ENCODE results near the gene DYSF.

GRCh38 chr2:71550801-71551630 lies 97.7 kb downstream of the DYSF start:
- no peak for TF ChIP-seq MXI1 (IDR thresholded peaks at IDR 0.05; ENCODE audit: low read depth, low read length)
- TF ChIP-seq, protein P1, sequence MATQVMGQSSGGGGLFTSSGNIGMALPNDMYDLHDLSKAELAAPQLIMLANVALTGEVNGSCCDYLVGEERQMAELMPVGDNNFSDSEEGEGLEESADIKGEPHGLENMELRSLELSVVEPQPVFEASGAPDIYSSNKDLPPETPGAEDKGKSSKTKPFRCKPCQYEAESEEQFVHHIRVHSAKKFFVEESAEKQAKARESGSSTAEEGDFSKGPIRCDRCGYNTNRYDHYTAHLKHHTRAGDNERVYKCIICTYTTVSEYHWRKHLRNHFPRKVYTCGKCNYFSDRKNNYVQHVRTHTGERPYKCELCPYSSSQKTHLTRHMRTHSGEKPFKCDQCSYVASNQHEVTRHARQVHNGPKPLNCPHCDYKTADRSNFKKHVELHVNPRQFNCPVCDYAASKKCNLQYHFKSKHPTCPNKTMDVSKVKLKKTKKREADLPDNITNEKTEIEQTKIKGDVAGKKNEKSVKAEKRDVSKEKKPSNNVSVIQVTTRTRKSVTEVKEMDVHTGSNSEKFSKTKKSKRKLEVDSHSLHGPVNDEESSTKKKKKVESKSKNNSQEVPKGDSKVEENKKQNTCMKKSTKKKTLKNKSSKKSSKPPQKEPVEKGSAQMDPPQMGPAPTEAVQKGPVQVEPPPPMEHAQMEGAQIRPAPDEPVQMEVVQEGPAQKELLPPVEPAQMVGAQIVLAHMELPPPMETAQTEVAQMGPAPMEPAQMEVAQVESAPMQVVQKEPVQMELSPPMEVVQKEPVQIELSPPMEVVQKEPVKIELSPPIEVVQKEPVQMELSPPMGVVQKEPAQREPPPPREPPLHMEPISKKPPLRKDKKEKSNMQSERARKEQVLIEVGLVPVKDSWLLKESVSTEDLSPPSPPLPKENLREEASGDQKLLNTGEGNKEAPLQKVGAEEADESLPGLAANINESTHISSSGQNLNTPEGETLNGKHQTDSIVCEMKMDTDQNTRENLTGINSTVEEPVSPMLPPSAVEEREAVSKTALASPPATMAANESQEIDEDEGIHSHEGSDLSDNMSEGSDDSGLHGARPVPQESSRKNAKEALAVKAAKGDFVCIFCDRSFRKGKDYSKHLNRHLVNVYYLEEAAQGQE (IDR thresholded peaks at IDR 0.05; ENCODE audit: low read depth, low read length): no peak
- TF ChIP-seq, protein P2, sequence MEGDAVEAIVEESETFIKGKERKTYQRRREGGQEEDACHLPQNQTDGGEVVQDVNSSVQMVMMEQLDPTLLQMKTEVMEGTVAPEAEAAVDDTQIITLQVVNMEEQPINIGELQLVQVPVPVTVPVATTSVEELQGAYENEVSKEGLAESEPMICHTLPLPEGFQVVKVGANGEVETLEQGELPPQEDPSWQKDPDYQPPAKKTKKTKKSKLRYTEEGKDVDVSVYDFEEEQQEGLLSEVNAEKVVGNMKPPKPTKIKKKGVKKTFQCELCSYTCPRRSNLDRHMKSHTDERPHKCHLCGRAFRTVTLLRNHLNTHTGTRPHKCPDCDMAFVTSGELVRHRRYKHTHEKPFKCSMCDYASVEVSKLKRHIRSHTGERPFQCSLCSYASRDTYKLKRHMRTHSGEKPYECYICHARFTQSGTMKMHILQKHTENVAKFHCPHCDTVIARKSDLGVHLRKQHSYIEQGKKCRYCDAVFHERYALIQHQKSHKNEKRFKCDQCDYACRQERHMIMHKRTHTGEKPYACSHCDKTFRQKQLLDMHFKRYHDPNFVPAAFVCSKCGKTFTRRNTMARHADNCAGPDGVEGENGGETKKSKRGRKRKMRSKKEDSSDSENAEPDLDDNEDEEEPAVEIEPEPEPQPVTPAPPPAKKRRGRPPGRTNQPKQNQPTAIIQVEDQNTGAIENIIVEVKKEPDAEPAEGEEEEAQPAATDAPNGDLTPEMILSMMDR (IDR thresholded peaks at IDR 0.05): no peak
- TF ChIP-seq EP300 (IDR thresholded peaks at IDR 0.05; ENCODE audit: borderline replicate concordance in 1 of 2, low read depth in 1 of 2, low read length in 1 of 2): no peak
- no peak for TF ChIP-seq NFIC (IDR thresholded peaks at IDR 0.05; ENCODE audit: borderline replicate concordance)
